Upper lobe of left lung (tissue), 6 donors: Measurements from ENCODE around the gene TMEM134. TPM values are rescaled to one million over a fixed set of nuclear protein-coding genes. Genes with fewer than 3 reads are reported as not detected.

ENCODE experiments used
- ATAC-seq, 2 donors: fragments of 200-7000 bp; cut with Tn5 transposase; one replicate each; pipeline ENCODE4 v1.9.1; 2022; ENCODE audit warnings: mild to moderate bottlenecking in 2 of 2, moderate library complexity in 2 of 2; ENCODE audit not compliant: low FRiP score in 2 of 2
- DNase-seq, 2 donors: peaks; one replicate each; pipeline ENCODE4 v3.0.0-alpha.2; 2019 to 2020
- H3K27ac ChIP-seq, 4 donors: fragments of 200-600 bp; sonication (generic); one replicate each; pipeline ENCODE4 v1.5.1; 2016 to 2019
- H3K27me3 ChIP-seq, 4 donors: fragments of 200-600 bp; sonication (generic); one replicate each; pipeline ENCODE4 v1.5.1; 2017 to 2019
- H3K36me3 ChIP-seq, 4 donors: fragments of 200-600 bp; sonication (generic); one replicate each; pipeline ENCODE4 v1.5.1; 2016 to 2019
- H3K4me1 ChIP-seq, 4 donors: fragments of 200-600 bp; sonication (generic); one replicate each; pipeline ENCODE4 v1.5.1; 2018 to 2019
- H3K4me3 ChIP-seq, 4 donors: fragments of 200-600 bp; sonication (generic); one replicate each; pipeline ENCODE4 v1.5.1; 2017 to 2019; ENCODE audit warnings: mild to moderate bottlenecking in 2 of 4, moderate library complexity in 1 of 4
- H3K9me3 ChIP-seq, 4 donors: fragments of 200-600 bp; sonication (generic); one replicate each; pipeline ENCODE4 v1.5.1; 2018 to 2019
- EP300 ChIP-seq, 4 donors: sonication (generic); formaldehyde crosslinking; IDR thresholded peaks; one replicate each; pipeline ENCODE4 v1.5.1; 2017; ENCODE audit warnings: antibody characterized with exemption in 4 of 4, control low read depth in 2 of 4
- POLR2A ChIP-seq, 4 donors: fragments of 450-650 bp; IDR thresholded peaks; one replicate each; pipeline ENCODE4 v1.5.1; 2016 to 2017; ENCODE audit warnings: antibody characterized with exemption in 4 of 4, mild to moderate bottlenecking in 2 of 4
- POLR2AphosphoS5 ChIP-seq, 2 donors: sonication (generic); formaldehyde crosslinking; IDR thresholded peaks; one replicate each; pipeline ENCODE4 v1.5.1; 2017; ENCODE audit warnings: antibody characterized with exemption in 2 of 2
- WGBS, 2 donors: methylation state at CpG; one replicate each; pipeline ENCODE4 v1.1.5; 2017 to 2018; 5-methylcytosine and 5-hydroxymethylcytosine counted together
- total RNA-seq, 6 donors: library from RNA; depleted of rRNA in 4 of 6; stranded (reverse); fragments of >200 nt in 4 of 6; gene quantifications; one replicate each; pipeline versions ENCODE4 v1.1.0 to v1.2.1, GENCODE V29; 2016 to 2021
- TF ChIP-seq, protein P1 (sequence below), 6 experiments: fragments of 450-650 bp in 4 of 6; fragments of 200-600 bp in 2 of 6; sonication (generic) in 2 of 6; IDR thresholded peaks; one replicate each; pipeline ENCODE4 v1.5.1; 2016 to 2019; ENCODE audit warnings: antibody characterized with exemption in 6 of 6
- donor health status: DM: no; HTN: no; CAD: no; lungs with moderate emphysema.
- donor health status: DM: no; HTN: yes; CAD: no; lungs with severe emphysema.

TMEM134 gene
- total RNA-seq, 6 donors from 2014 or later: 51.2 to 102 (median 75.2) TPM

DNA sequence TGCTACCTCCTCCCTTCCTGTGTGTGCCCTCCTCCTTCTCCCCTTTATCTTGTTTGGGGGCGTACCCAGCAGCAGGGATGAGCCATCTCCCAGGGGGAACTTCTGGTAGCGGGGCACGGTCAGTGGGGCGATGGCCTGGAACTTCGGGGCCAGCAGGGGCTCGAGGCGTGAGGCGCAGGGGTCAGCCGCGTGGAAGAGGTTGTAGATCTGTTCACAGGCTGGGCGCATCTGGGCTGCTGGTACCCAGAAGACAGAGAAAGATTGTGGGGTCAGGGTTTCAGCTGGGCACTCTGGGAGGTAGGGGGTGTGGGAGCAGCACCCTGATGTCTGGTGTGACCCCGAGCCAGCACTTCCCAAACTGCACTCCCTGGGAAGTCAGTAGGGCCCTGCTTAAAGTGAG, 27.1 kb upstream of the TMEM134 start:
- H3K27ac ChIP-seq: no peak overlapping the region
- H3K36me3 ChIP-seq: peaks cover 4 to 82% (median 61%) of the 10 kb centered on the region in 4 donors
- DNase-seq (peak in 1 of 2 donors; percentile 69), ATAC-seq (no peak)
- H3K4me3 ChIP-seq: no peak overlapping the region
- no peaks in the 10 kb centered on the region for H3K27me3 ChIP-seq
- TF ChIP-seq POLR2A (IDR thresholded peaks at IDR 0.05): no peak
- no peak for TF ChIP-seq POLR2AphosphoS5 (IDR thresholded peaks at IDR 0.05)
- TF ChIP-seq, protein P1, sequence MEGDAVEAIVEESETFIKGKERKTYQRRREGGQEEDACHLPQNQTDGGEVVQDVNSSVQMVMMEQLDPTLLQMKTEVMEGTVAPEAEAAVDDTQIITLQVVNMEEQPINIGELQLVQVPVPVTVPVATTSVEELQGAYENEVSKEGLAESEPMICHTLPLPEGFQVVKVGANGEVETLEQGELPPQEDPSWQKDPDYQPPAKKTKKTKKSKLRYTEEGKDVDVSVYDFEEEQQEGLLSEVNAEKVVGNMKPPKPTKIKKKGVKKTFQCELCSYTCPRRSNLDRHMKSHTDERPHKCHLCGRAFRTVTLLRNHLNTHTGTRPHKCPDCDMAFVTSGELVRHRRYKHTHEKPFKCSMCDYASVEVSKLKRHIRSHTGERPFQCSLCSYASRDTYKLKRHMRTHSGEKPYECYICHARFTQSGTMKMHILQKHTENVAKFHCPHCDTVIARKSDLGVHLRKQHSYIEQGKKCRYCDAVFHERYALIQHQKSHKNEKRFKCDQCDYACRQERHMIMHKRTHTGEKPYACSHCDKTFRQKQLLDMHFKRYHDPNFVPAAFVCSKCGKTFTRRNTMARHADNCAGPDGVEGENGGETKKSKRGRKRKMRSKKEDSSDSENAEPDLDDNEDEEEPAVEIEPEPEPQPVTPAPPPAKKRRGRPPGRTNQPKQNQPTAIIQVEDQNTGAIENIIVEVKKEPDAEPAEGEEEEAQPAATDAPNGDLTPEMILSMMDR (IDR thresholded peaks at IDR 0.05): no peak
- TF ChIP-seq EP300 (IDR thresholded peaks at IDR 0.05): no peak
- no peaks in the 10 kb centered on the region for H3K9me3 ChIP-seq
- 96% methylated on average over 10 to 12 of the region's 12 CpGs for WGBS, 2 donors
- H3K4me1 ChIP-seq: no peaks in the 10 kb centered on the region

DNA sequence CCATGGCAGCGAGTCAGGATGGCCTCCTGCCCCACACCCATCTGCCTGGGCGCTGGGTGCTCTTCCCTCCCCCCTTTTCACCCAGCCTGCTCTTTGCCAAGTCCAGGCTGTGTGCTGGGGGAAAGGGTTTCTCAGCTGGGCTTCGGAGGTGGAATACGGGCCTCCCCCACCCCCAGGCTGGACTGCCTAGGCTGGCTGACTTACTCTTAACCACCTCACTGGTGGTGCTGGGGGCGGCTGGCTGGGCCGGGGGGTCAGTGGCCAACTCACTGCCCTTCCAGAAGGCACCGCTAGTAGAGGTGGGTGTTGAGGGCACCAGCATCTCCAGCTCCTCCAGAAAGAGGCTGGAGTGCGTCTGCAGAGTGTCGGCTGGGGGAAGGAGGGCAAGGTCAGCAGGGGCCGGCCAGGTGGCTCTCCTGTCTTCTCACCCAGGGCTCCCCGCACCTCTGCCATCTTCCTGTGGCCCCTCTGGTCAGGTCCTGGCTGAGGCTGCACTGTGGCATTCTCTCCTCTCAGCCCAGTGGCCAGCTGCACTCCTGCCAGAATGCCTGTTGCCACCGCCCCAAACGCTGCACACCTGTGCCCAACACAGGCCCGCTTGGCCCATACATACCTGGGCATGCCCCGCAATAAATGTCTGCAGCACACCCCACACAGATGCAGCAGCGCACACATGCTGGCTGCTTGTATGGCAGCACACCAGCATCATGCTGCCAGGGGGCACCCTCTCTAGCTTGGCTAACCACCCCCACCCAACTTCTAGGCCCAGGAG, 26.4 kb upstream of the TMEM134 start:
- DNase-seq: no peak
- Histone ChIP-seq H3K27ac (no peak overlapping the region), H3K4me3 (no peak overlapping the region), H3K4me1 (no peaks in the 10 kb centered on the region), H3K36me3 (peaks cover 4 to 88% (median 67%) of the 10 kb centered on the region in 4 donors), H3K9me3 (no peaks in the 10 kb centered on the region), H3K27me3 (no peaks in the 10 kb centered on the region)
- WGBS, 2 donors: 92 to 97% methylated on average over 7 to 16 of the region's 16 CpGs
- TF ChIP-seq, protein P1 (IDR thresholded peaks at IDR 0.05): no peak
- TF ChIP-seq POLR2A (IDR thresholded peaks at IDR 0.05): no peak
- TF ChIP-seq EP300 (IDR thresholded peaks at IDR 0.05): no peak
- no peak for TF ChIP-seq POLR2AphosphoS5 (IDR thresholded peaks at IDR 0.05)
- no peak for ATAC-seq

DNA sequence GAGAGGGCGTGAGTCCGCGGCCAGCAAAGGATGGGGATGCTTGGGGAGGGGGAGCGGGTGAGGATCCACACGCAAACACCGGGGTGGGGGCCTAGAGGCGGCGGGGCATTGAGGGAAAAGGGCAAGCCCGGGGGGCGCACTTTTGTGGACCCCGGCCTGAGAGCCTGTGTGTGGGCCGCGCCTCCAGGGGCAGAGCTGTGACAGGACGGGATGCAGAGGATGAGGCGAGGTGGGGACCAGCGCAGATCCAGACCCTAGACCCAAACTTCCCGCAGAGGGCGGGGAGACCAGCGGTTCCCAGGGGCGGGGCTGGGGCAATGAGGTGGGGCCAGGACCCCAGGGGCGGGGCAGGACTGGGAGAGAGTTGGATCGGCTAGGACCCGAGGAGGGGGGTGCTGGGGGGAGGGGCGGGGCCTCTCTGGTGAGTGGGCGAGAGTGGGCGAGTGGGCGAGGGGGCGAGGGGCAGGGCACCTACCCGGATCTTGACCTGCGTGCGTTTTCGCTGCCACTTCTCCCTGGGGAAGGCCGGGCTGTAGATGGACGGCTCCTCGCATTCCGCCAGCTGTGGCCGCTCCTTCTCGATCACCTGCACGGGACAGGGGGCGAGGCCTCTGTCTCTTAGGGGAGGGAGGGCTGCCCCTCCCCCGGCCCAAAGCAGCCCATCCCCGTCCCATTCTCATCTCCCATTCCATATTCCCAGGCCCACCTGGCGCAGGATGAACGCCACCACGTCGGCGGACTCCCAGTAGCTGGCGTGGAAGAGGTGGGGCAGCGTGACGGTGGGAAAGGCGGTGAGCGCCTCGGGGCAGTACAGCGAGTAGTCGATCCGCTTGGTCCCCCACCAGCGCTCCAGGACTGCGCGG, 25.6 kb upstream of the TMEM134 start:
- no peak for ATAC-seq
- no peaks in the 10 kb centered on the region for H3K9me3 ChIP-seq
- TF ChIP-seq POLR2A (IDR thresholded peaks at IDR 0.05) (no peak), EP300 (IDR thresholded peaks at IDR 0.05) (no peak), POLR2AphosphoS5 (IDR thresholded peaks at IDR 0.05) (no peak)
- TF ChIP-seq, protein P1 (IDR thresholded peaks at IDR 0.05): no peak
- H3K4me1 ChIP-seq: no peaks in the 10 kb centered on the region
- 93 to 94% methylated on average over 53 to 58 of the region's 59 CpGs for WGBS, 2 donors
- no peaks in the 10 kb centered on the region for H3K27me3 ChIP-seq
- no peak overlapping the region for H3K27ac ChIP-seq
- H3K4me3 ChIP-seq: no peak overlapping the region
- peak in 1 of 2 donors; percentile 66 for DNase-seq
- peaks cover 4 to 90% (median 71%) of the 10 kb centered on the region in 4 donors for H3K36me3 ChIP-seq

DNA sequence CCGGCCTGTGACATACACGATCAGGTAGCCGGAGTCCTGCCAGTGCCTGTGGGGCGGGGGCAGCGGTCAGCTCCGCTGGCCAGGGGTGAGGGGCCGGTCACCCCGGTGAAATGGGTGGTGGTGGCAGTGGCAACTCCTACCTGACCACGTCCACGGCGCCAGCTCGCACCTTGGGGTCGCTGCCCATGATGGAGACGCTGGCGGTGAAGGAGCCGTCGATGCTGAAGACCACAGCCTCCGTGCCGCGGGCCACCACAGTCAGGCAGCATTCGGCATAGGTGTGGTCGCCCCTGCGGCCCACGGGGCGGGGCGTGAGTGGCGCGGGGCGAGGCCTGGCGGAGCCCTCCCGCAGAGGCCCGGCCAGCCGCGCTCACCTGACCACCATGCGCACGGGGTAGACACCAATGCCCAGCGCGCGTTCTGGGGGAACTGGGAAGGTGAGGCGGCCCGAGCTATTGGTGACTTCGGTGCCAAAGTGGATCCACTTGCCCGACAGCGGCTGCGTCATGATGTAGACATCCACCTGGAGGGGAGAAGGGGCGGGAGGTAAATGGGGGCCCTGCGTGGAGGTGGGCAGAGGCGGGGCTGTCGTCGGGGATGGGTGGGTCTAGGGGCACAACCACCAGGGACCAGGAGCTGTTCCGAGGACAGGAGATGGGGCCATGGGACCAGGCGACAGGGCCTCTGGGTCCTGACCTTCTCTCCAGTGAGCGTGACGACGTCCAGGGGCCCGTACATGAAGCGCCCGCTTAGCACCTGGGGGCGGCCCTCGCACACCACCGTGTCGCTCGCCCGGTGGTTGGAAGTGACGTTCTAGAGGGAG, 24.7 kb upstream of the TMEM134 start:
- no peak for TF ChIP-seq EP300 (IDR thresholded peaks at IDR 0.05)
- TF ChIP-seq POLR2A (IDR thresholded peaks at IDR 0.05): no peak
- TF ChIP-seq POLR2AphosphoS5 (IDR thresholded peaks at IDR 0.05): no peak
- TF ChIP-seq, protein P1 (IDR thresholded peaks at IDR 0.05): no peak
- DNase-seq (peak in 1 of 2 donors; percentile 83), ATAC-seq (no peak)
- no peak overlapping the region for H3K27ac ChIP-seq
- H3K4me1 ChIP-seq: no peaks in the 10 kb centered on the region
- no peaks in the 10 kb centered on the region for H3K9me3 ChIP-seq
- H3K27me3 ChIP-seq: no peaks in the 10 kb centered on the region
- whole genome bisulfite sequencing, 2 donors: 97 to 99% methylated on average over 37 to 42 of the region's 65 CpGs
- no peak overlapping the region for H3K4me3 ChIP-seq
- H3K36me3 ChIP-seq: peaks cover 9 to 99% (median 77%) of the 10 kb centered on the region in 4 donors
